HCT116 (cell line): ENCODE results near the gene N4BP2. TPM values are rescaled to one million over a fixed set of nuclear protein-coding genes. Genes with fewer than 3 reads are reported as not detected.

ENCODE experiments used
- ATAC-seq: fragments of 200-7000 bp; cut with Tn5 transposase; 2 replicates; pipeline ENCODE4 v1.9.1; 2020; ENCODE audit warnings: mild to moderate bottlenecking, moderate library complexity
- BruUV-seq: library from RNA; stranded (reverse); fragments of 400-500 nt; replicated peaks from 2 replicates; lab custom pipeline; 2021; lab: Mats Ljungman, UMichigan
- CTCF ChIA-PET: fragments of 300-600 bp; sonication (Branson Sonifier 250); formaldehyde crosslinking; loops from one replicate; lab custom pipeline; 2021; ENCODE audit warnings: antibody characterized with exemption; lab: Charles Lee
- POLR2A ChIA-PET: fragments of 300-600, 350-600 bp; sonication (Branson Sonifier 250); formaldehyde crosslinking; loops from one replicate; lab custom pipeline; 2021; ENCODE audit warnings: antibody characterized with exemption; lab: Charles Lee
- RAD21 ChIA-PET, 2 experiments: fragments of 300-600 bp; sonication (Branson Sonifier 250); formaldehyde crosslinking; loops; one replicate each; lab custom pipeline; 2023; ENCODE audit warnings: low total read pairs in 2 of 2; ENCODE audit not compliant: uncharacterized antibody in 2 of 2, unreplicated experiment in 2 of 2, low non-redundant PET in 1 of 2; lab: Charles Lee
- DNase-seq: peaks from one replicate; pipeline ENCODE4 v3.0.0-alpha.2; 2010; ENCODE audit warnings: low read depth, low spot score
- H2AFZ ChIP-seq: fragments of 200-600 bp; shearing (Covaris generic), sonication (generic); 2 replicates; pipeline ENCODE4 v1.6.1; 2017; ENCODE audit warnings: low read depth, mixed run types, mixed read lengths, antibody characterized with exemption, low read length; ENCODE audit not compliant: poor library complexity, severe bottlenecking
- H3K27ac ChIP-seq: 2 replicates; pipeline ENCODE4 v1.5.1; 2012; ENCODE audit warnings: low read depth, low read length
- H3K27me3 ChIP-seq: fragments of 200-600 bp; sonication (generic); 2 replicates; pipeline ENCODE4 v1.6.1; 2016; ENCODE audit warnings: mixed run types, low read length, mixed read lengths; ENCODE audit not compliant: insufficient read depth
- H3K36me3 ChIP-seq, 2 experiments: fragments of 200-500 bp in 1 of 2; fragments of 200-600 bp in 1 of 2; sonication (Bioruptor generic) in 1 of 2; sonication (generic) in 1 of 2; 2 replicates each; pipeline versions ENCODE4 v1.5.1 to v1.6.1; 2014 to 2016; ENCODE audit warnings: low read length in 2 of 2, inconsistent platforms in 1 of 2, mixed read lengths in 1 of 2, mixed run types in 1 of 2; ENCODE audit not compliant: insufficient read depth in 2 of 2, control insufficient read depth in 1 of 2
- H3K4me1 ChIP-seq, 2 experiments: fragments of 200-600 bp in 1 of 2; sonication (generic) in 1 of 2; 2 replicates each; pipeline versions ENCODE4 v1.5.1 to v1.6.1; 2012 to 2017; ENCODE audit warnings: low read length in 2 of 2, inconsistent platforms in 1 of 2, mild to moderate bottlenecking in 1 of 2, mixed read lengths in 1 of 2, mixed run types in 1 of 2, moderate library complexity in 1 of 2; ENCODE audit not compliant: insufficient read depth in 2 of 2, control insufficient read depth in 1 of 2
- H3K4me2 ChIP-seq: fragments of 200-600 bp; sonication (generic); 2 replicates; pipeline ENCODE4 v1.6.1; 2017; ENCODE audit warnings: mixed run types, low read length, mixed read lengths
- H3K4me3 ChIP-seq, 2 experiments: fragments of 200-600 bp in 1 of 2; sonication (generic) in 1 of 2; replicated peaks in 1 of 2; 2 replicates each; pipeline ENCODE4 v1.5.1; 2011 to 2016; ENCODE audit warnings: low read length in 2 of 2, control low read depth in 1 of 2, low read depth in 1 of 2, mild to moderate bottlenecking in 1 of 2, mixed read lengths in 1 of 2, mixed run types in 1 of 2
- H3K79me2 ChIP-seq: fragments of 200-600 bp; sonication (generic); 2 replicates; pipeline ENCODE4 v1.6.1; 2017; ENCODE audit warnings: mild to moderate bottlenecking, mixed run types, low read length, moderate library complexity, mixed read lengths; ENCODE audit not compliant: insufficient read depth
- H3K9ac ChIP-seq: fragments of 200-600 bp; sonication (generic); 2 replicates; pipeline ENCODE4 v1.6.1; 2016; ENCODE audit warnings: low read length, mixed read lengths
- H3K9me2 ChIP-seq: fragments of 200-600 bp; sonication (generic), shearing (Covaris generic); 2 replicates; pipeline ENCODE4 v1.6.1; 2017; ENCODE audit warnings: mixed run types, mild to moderate bottlenecking, moderate library complexity; ENCODE audit not compliant: insufficient read depth
- H3K9me3 ChIP-seq, 2 experiments: fragments of 200-500 bp in 1 of 2; fragments of 200-600 bp in 1 of 2; sonication (Bioruptor generic) in 1 of 2; sonication (generic) in 1 of 2; 2 replicates each; pipeline ENCODE4 v1.6.1; 2014 to 2017; ENCODE audit warnings: low read length in 2 of 2, mixed read lengths in 2 of 2, inconsistent platforms in 1 of 2, low read depth in 1 of 2, mild to moderate bottlenecking in 1 of 2, mixed run types in 1 of 2, moderate library complexity in 1 of 2; ENCODE audit not compliant: control insufficient read depth in 1 of 2, insufficient read depth in 1 of 2
- H4K20me1 ChIP-seq: fragments of 200-600 bp; sonication (generic), shearing (Covaris generic); 2 replicates; pipeline ENCODE4 v1.6.1; 2017; ENCODE audit warnings: mixed run types, mild to moderate bottlenecking, moderate library complexity; ENCODE audit not compliant: insufficient read depth
- ATF3 ChIP-seq: IDR thresholded peaks from 2 replicates; pipeline ENCODE4 v1.6.1; 2012
- CBX3 ChIP-seq: IDR thresholded peaks from 2 replicates; pipeline ENCODE4 v1.6.1; 2012; ENCODE audit warnings: low read depth
- CEBPB ChIP-seq: IDR thresholded peaks from 2 replicates; pipeline ENCODE4 v1.6.1; 2012; ENCODE audit warnings: low read depth
- EGR1 ChIP-seq: IDR thresholded peaks from 2 replicates; pipeline ENCODE4 v1.6.1; 2012; ENCODE audit warnings: low read depth
- ELF1 ChIP-seq: IDR thresholded peaks from 2 replicates; pipeline ENCODE4 v1.6.1; 2012; ENCODE audit warnings: low read depth, borderline replicate concordance
- EZH2 ChIP-seq: fragments of 200-600 bp; sonication (generic); IDR thresholded peaks from 2 replicates; pipeline ENCODE4 v1.6.1; 2017; ENCODE audit warnings: antibody characterized with exemption, mixed run types
- EZH2phosphoT487 ChIP-seq: fragments of 200-600 bp; IDR thresholded peaks from 2 replicates; pipeline ENCODE4 v1.6.1; 2018; ENCODE audit warnings: antibody characterized with exemption, borderline replicate concordance
- FOSL1 ChIP-seq: IDR thresholded peaks from 2 replicates; pipeline ENCODE4 v1.6.1; 2012; ENCODE audit warnings: low read depth
- POLR2A ChIP-seq: IDR thresholded peaks from 2 replicates; pipeline ENCODE4 v1.7.0; 2011; ENCODE audit warnings: borderline replicate concordance; ENCODE audit not compliant: insufficient read depth, insufficient read length; ENCODE audit errors: extremely low read depth
- POLR2AphosphoS5 ChIP-seq: IDR thresholded peaks from 2 replicates; pipeline ENCODE4 v1.6.1; 2011; ENCODE audit warnings: mild to moderate bottlenecking, low read depth, low read length, moderate library complexity
- RAD21 ChIP-seq: IDR thresholded peaks from 2 replicates; pipeline ENCODE4 v1.6.1; 2012; ENCODE audit warnings: low read depth, mild to moderate bottlenecking
- SP1 ChIP-seq: IDR thresholded peaks from 2 replicates; pipeline ENCODE4 v1.6.1; 2012; ENCODE audit warnings: low read depth
- SRF ChIP-seq: IDR thresholded peaks from 2 replicates; pipeline ENCODE4 v1.6.1; 2012; ENCODE audit warnings: low read depth
- TCF7L2 ChIP-seq: IDR thresholded peaks from 2 replicates; pipeline ENCODE4 v1.7.0; 2011; ENCODE audit warnings: borderline replicate concordance, inconsistent platforms; ENCODE audit not compliant: insufficient read depth, insufficient read length; ENCODE audit errors: extremely low read depth
- YY1 ChIP-seq: IDR thresholded peaks from 2 replicates; pipeline ENCODE4 v1.6.1; 2011; ENCODE audit warnings: low read length, low read depth, moderate library complexity, mild to moderate bottlenecking; ENCODE audit not compliant: insufficient replicate concordance; ENCODE audit errors: extremely low read depth
- ZBTB33 ChIP-seq: IDR thresholded peaks from 2 replicates; pipeline ENCODE4 v1.6.1; 2011; ENCODE audit warnings: mild to moderate bottlenecking, low read length, moderate library complexity; ENCODE audit not compliant: insufficient replicate concordance; ENCODE audit errors: extremely low read depth
- ZFX ChIP-seq: fragments of 450-650 bp; IDR thresholded peaks from 2 replicates; pipeline ENCODE4 v1.6.1; 2017
- intact Hi-C: fragments of 100-400 bp; cut with micrococcal nuclease; formaldehyde crosslinking; loops from 2 replicates; pipeline ENCODE4 v1.10.0; 2022
- total RNA-seq: library from RNA; stranded (reverse); gene quantifications from one replicate; pipeline ENCODE4 v1.2.1, GENCODE V29; 2021; ENCODE audit not compliant: unreplicated experiment
- TF ChIP-seq, protein P1 (sequence below): IDR thresholded peaks from 2 replicates; pipeline ENCODE4 v1.6.1; 2012
- TF ChIP-seq, protein P2 (sequence below), 3 experiments: fragments of 200-600 bp in 1 of 3; sonication (generic) in 1 of 3; IDR thresholded peaks in 2 of 3; conservative IDR thresholded peaks in 1 of 3; 2 replicates each; pipeline ENCODE4 v1.5.1; 2012 to 2017; ENCODE audit warnings: low read depth in 2 of 3, low read length in 2 of 3, antibody characterized with exemption in 1 of 3, borderline replicate concordance in 1 of 3, control low read depth in 1 of 3, mild to moderate bottlenecking in 1 of 3, mixed read lengths in 1 of 3, mixed run types in 1 of 3, moderate library complexity in 1 of 3; ENCODE audit not compliant: insufficient read depth in 1 of 3

The N4BP2 gene
- total RNA-seq, 1 experiment from 2014 or later, result 7.0 TPM

DNA sequence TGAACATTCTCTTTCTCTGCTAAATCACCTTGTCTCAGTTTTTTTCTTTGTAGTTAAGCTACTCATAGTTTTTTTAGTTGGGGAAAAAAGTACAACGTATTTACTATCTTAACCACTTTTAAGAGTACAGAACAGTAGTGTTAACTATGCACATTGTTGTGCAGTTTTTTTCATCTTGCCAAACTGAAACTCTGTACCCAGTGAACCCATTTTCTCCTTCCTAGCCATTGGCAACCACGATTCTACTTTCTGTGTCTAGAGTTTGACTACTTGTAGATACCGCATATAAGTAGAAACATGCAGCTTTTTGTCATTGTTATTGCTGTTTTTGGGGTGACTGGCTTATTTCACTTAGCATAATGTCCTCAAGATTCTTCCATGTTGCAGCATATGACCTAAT, 10.0 kb downstream of the N4BP2 start:
- CTCF ChIA-PET, result no interaction called here
- Histone ChIP-seq H3K4me3 (no peak overlapping the region), H2AFZ (no peak overlapping the region), H3K4me2 (no peak overlapping the region), H3K4me1 (peaks cover 0 to 6% of the 10 kb centered on the region in 2 experiments; a peak in 2 of 4 replicates), H3K36me3 (no peaks in the 10 kb centered on the region), H3K9ac (no peak overlapping the region), H4K20me1 (no peaks in the 10 kb centered on the region), H3K27ac (no peak overlapping the region), H3K9me3 (no peaks in the 10 kb centered on the region), H3K79me2 (no peaks in the 10 kb centered on the region), H3K9me2 (no peaks in the 10 kb centered on the region), H3K27me3 (no peaks in the 10 kb centered on the region)
- no TSS peak for BruUV-seq
- intact Hi-C loops, result no loop called here
- TF ChIP-seq EGR1, result no peak
- POLR2A ChIA-PET, result no interaction called here
- no peak for ATAC-seq
- DNase-seq, result no peak
- RAD21 ChIA-PET, result no interaction called here

GRCh38 chr4:40070387-40070786, 13.7 kb downstream of the N4BP2 start:
- no peaks in the 10 kb centered on the region for H4K20me1 ChIP-seq
- H2AFZ ChIP-seq, result no peak overlapping the region
- TF ChIP-seq EGR1, result no peak
- TF ChIP-seq, protein P1, sequence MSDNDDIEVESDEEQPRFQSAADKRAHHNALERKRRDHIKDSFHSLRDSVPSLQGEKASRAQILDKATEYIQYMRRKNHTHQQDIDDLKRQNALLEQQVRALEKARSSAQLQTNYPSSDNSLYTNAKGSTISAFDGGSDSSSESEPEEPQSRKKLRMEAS, result no peak
- TF ChIP-seq YY1, result no peak
- no peak for TF ChIP-seq TCF7L2
- TF ChIP-seq SRF, result no peak
- no peak for TF ChIP-seq SP1
- TF ChIP-seq RAD21, result no peak
- TF ChIP-seq CEBPB, result no peak
- TF ChIP-seq POLR2AphosphoS5, result no peak
- TF ChIP-seq ATF3, result no peak
- no peak for TF ChIP-seq CBX3
- TF ChIP-seq ELF1, result no peak
- TF ChIP-seq ZBTB33, result no peak
- TF ChIP-seq, protein P2, sequence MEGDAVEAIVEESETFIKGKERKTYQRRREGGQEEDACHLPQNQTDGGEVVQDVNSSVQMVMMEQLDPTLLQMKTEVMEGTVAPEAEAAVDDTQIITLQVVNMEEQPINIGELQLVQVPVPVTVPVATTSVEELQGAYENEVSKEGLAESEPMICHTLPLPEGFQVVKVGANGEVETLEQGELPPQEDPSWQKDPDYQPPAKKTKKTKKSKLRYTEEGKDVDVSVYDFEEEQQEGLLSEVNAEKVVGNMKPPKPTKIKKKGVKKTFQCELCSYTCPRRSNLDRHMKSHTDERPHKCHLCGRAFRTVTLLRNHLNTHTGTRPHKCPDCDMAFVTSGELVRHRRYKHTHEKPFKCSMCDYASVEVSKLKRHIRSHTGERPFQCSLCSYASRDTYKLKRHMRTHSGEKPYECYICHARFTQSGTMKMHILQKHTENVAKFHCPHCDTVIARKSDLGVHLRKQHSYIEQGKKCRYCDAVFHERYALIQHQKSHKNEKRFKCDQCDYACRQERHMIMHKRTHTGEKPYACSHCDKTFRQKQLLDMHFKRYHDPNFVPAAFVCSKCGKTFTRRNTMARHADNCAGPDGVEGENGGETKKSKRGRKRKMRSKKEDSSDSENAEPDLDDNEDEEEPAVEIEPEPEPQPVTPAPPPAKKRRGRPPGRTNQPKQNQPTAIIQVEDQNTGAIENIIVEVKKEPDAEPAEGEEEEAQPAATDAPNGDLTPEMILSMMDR (IDR thresholded peaks at IDR 0.05 in 2 of 3, conservative IDR thresholded peaks at IDR 0.05 in 1 of 3; ENCODE audit: borderline replicate concordance in 1 of 3, insufficient read depth in 1 of 3, low read depth in 2 of 3, low read length in 2 of 3), result no peak
- no peak for TF ChIP-seq EZH2
- no peak for TF ChIP-seq ZFX
- TF ChIP-seq FOSL1, result no peak
- no peak for TF ChIP-seq EZH2phosphoT487
- TF ChIP-seq POLR2A, result no peak
- TF ChIP-seq, all 23 proteins: peak for 0
- H3K4me1 ChIP-seq, result peaks cover 0 to 6% of the 10 kb centered on the region in 2 experiments; a peak in 2 of 4 replicates
- no peaks in the 10 kb centered on the region for H3K27me3 ChIP-seq
- H3K9ac ChIP-seq, result no peak overlapping the region
- ATAC-seq (no peak), DNase-seq (no peak)
- H3K36me3 ChIP-seq, result no peaks in the 10 kb centered on the region
- no peak overlapping the region for H3K4me2 ChIP-seq
- intact Hi-C loops, result no loop called here
- ChIA-PET POLR2A (no interaction called here), CTCF (no interaction called here), RAD21 (no interaction called here)
- no peaks in the 10 kb centered on the region for H3K9me3 ChIP-seq
- no peaks in the 10 kb centered on the region for H3K79me2 ChIP-seq
- H3K27ac ChIP-seq, result no peak overlapping the region
- no peak overlapping the region for H3K4me3 ChIP-seq
- H3K9me2 ChIP-seq, result no peaks in the 10 kb centered on the region
- no TSS peak for BruUV-seq
